MCF 10A (cell line): ENCODE data around the gene TRIM59. TPM values are rescaled to one million over a fixed set of nuclear protein-coding genes. Genes with fewer than 3 reads are reported as not detected.

Source experiments
- BruUV-seq: library from RNA; stranded (reverse); fragments of 400-500 nt; replicated peaks from 2 replicates; lab custom pipeline; 2021; lab: Mats Ljungman, UMichigan
- CTCF ChIA-PET: fragments of 300-600 bp; sonication (Branson Sonifier 250); formaldehyde crosslinking; extraction: SDS; loops from one replicate; lab custom pipeline; 2021; ENCODE audit warnings: antibody characterized with exemption, inconsistent platforms; lab: Yijun Ruan, JAX
- POLR2A ChIA-PET: fragments of 300-600, 350-650 bp; sonication (Branson Sonifier 250); formaldehyde crosslinking; extraction: SDS; loops from one replicate; lab custom pipeline; 2020; ENCODE audit warnings: antibody characterized with exemption, inconsistent platforms; lab: Yijun Ruan, JAX
- DNase-seq: peaks from one replicate; pipeline ENCODE4 v3.0.0-alpha.2; 2018; ENCODE audit not compliant: unreplicated experiment
- H3K27ac Mint-ChIP-seq: one replicate; pipeline ENCODE4 v1.8.0; 2022; ENCODE audit warnings: mild to moderate bottlenecking, low read depth, mixed read lengths; ENCODE audit not compliant: unreplicated experiment
- H3K27me3 Mint-ChIP-seq: one replicate; pipeline ENCODE4 v1.8.0; 2022; ENCODE audit warnings: mixed read lengths; ENCODE audit not compliant: insufficient read depth, unreplicated experiment
- H3K36me3 Mint-ChIP-seq: one replicate; pipeline ENCODE4 v1.8.0; 2022; ENCODE audit warnings: mild to moderate bottlenecking, moderate library complexity, mixed read lengths; ENCODE audit not compliant: insufficient read depth, unreplicated experiment
- H3K4me1 Mint-ChIP-seq: one replicate; pipeline ENCODE4 v1.8.0; 2022; ENCODE audit warnings: mixed read lengths; ENCODE audit not compliant: insufficient read depth, unreplicated experiment
- H3K4me3 Mint-ChIP-seq: one replicate; pipeline ENCODE4 v1.8.0; 2022; ENCODE audit warnings: mild to moderate bottlenecking, moderate library complexity, mixed read lengths; ENCODE audit not compliant: unreplicated experiment
- H3K9me3 Mint-ChIP-seq: one replicate; pipeline ENCODE4 v1.8.0; 2022; ENCODE audit warnings: mixed read lengths; ENCODE audit not compliant: unreplicated experiment
- CTCF ChIP-seq: fragments of 200-600 bp; IDR thresholded peaks from one replicate; pipeline ENCODE4 v1.8.0; 2022; ENCODE audit warnings: antibody characterized with exemption, mild to moderate bottlenecking; ENCODE audit not compliant: unreplicated experiment
- intact Hi-C: fragments of 100-400 bp; cut with micrococcal nuclease; formaldehyde crosslinking; loops from 2 replicates; pipeline ENCODE4 v1.14.1; 2022
- total RNA-seq: library from RNA; stranded (reverse); gene quantifications from 2 replicates; pipeline ENCODE4 v1.2.3, GENCODE V29; 2022

The TRIM59 gene
- total RNA-seq, 1 experiment from 2014 or later: 15.1 TPM

GRCh38 chr3:160403028-160403545, 46.5 kb downstream of the TRIM59 start:
- peaks cover 14% of the 10 kb centered on the region for H3K4me1 Mint-ChIP-seq
- ChIA-PET CTCF (interaction anchor here (0.9 to 2.9 kb wide), 2 partner anchors 8 to 12 kb away, joined by 3 to 26 read pairs; no protein-coding TSS in a partner anchor), POLR2A (interaction anchor here (0.7 to 5.5 kb wide), 11 partner anchors 8 to 562 kb away, joined by 3 to 61 read pairs (median 4); partner anchors contain the start of gene TRIM59)
- DNase-seq: peak; percentile 23
- H3K36me3 Mint-ChIP-seq: peaks cover 58% of the 10 kb centered on the region
- no peaks in the 10 kb centered on the region for H3K9me3 Mint-ChIP-seq
- intact Hi-C loops: loop anchor here (5.0 kb wide), 1 partner anchor 44 kb away; the partner anchor contains the start of gene TRIM59
- peak overlapping the region; percentile 100 for H3K27ac Mint-ChIP-seq
- no peaks in the 10 kb centered on the region for H3K27me3 Mint-ChIP-seq
- no peak for TF ChIP-seq CTCF
- BruUV-seq: no TSS peak
- peak overlapping the region; percentile 88 for H3K4me3 Mint-ChIP-seq

- intact Hi-C loops: loop anchor here (5.0 kb wide), 1 partner anchor 45 kb away; the partner anchor contains the start of gene TRIM59
- DNase-seq: no peak
- H3K9me3 Mint-ChIP-seq: no peaks in the 10 kb centered on the region
- ChIA-PET POLR2A (interaction anchor here (0.7 to 5.5 kb wide), 12 partner anchors 8 to 619 kb away, joined by 3 to 61 read pairs (median 4); partner anchors contain the start of genes ARL14 and TRIM59), CTCF (interaction anchor here (0.9 to 2.9 kb wide), 3 partner anchors 9 to 239 kb away, joined by 3 to 26 read pairs (median 4); no protein-coding TSS in a partner anchor)
- peak overlapping the region; percentile 88 for H3K4me3 Mint-ChIP-seq
- no peak for TF ChIP-seq CTCF
- no TSS peak for BruUV-seq
- H3K27me3 Mint-ChIP-seq: no peaks in the 10 kb centered on the region
- peak overlapping the region; percentile 100 for H3K27ac Mint-ChIP-seq
- H3K4me1 Mint-ChIP-seq: peaks cover 16% of the 10 kb centered on the region
- H3K36me3 Mint-ChIP-seq: peaks cover 58% of the 10 kb centered on the region
These were observed 47.2 kb downstream of the TRIM59 start for GRCh38 chr3:160402221-160403027.

GRCh38 chr3:160401291-160402095, 48.1 kb downstream of the TRIM59 start:
- Mint-ChIP-seq H3K27ac (peak overlapping the region; percentile 100), H3K4me1 (peaks cover 22% of the 10 kb centered on the region), H3K9me3 (no peaks in the 10 kb centered on the region), H3K27me3 (no peaks in the 10 kb centered on the region), H3K36me3 (peaks cover 58% of the 10 kb centered on the region), H3K4me3 (peak overlapping the region; percentile 88)
- ChIA-PET CTCF (interaction anchor here (0.9 to 2.9 kb wide), 3 partner anchors 10 to 239 kb away, joined by 4 to 26 read pairs (median 5); no protein-coding TSS in a partner anchor), POLR2A (interaction anchor here (0.6 to 5.5 kb wide), 10 partner anchors 10 to 618 kb away, joined by 3 to 61 read pairs (median 4); partner anchors contain the start of genes ARL14 and TRIM59)
- no TSS peak for BruUV-seq
- peak; percentile 71 for DNase-seq
- intact Hi-C loops: loop anchor here (5.0 kb wide), 1 partner anchor 46 kb away; the partner anchor contains the start of gene TRIM59
- no peak for TF ChIP-seq CTCF
